ENCODE measurements around the gene EP400. TPM values are rescaled to one million over a fixed set of nuclear protein-coding genes. Genes with fewer than 3 reads are reported as not detected.

EP400 gene
- total and polyA plus RNA-seq, 2 of the 13 experiments (the other 11 are each of a cell fraction or from before 2014, with no cell fraction given), result 4.9 to 5.0 TPM

DNA sequence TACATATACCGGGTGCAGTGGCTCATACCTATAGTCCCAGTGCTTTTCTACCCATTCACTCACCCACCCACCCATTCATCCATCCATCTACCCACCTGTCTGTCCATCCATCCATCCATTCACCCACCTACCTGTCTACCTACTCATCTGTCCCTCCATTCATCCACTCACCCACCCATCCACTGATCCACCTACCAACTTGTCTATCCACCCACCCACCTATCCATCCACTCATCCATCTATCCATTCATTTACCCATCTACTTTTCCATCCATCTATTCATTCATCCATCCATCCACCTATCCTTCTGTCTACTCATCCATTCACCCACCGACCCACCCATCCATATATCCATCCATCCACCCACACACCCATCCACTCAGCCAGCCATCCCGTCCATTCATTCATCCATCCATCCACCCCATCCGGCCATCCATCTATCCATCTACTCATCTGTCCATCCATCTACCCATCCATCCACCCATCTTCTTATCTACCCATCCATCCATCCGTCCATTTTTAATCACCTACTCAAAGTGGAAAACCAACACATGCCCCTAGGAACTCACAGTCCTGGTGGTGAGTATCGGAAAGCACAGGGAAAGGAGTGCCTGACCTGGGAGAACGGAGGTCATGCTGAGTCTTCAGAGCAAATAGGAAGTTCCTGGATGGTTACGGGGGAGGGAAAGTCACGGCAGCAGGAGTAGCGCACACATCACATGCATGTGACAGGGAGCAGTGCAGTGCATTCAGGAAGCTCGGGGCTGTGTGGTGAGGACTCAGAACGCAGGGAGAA is 174.4 kb downstream of the EP400 start (continued):
- TF ChIP-seq ZNF660 (CRISPR knock-in tag; IDR thresholded peaks at IDR 0.05; ENCODE audit: borderline replicate concordance, low read depth), result no peak

GRCh38 chr12:132124766-132125425 is 175.2 kb downstream of the EP400 start:
- H3K9ac ChIP-seq (ENCODE audit: insufficient read depth, low read depth, low read length), result no peak overlapping the region
- in situ Hi-C loops (cut with HindIII; ENCODE audit: extremely low pct_ligation_motif_present, low pct_unique_long_range_greater_than_20kb) (no loop called here), intact Hi-C loops (cut with micrococcal nuclease; ENCODE audit: unreplicated experiment) (no loop called here)
- no peak overlapping the region for H2AFZ ChIP-seq (ENCODE audit: low read length)
- DNase-seq (ENCODE audit: low spot score), result no peak
- H3K36me3 ChIP-seq (replicated peaks in 1 of 2; ENCODE audit: control insufficient read depth in 1 of 2, insufficient read depth in 2 of 2, low read length in 2 of 2), result peaks cover 22 to 66% of the 10 kb centered on the region in 2 experiments; a peak in 4 of 5 replicates
- H3K27ac ChIP-seq (ENCODE audit: extremely low read length, insufficient read depth, low read length), result no peak overlapping the region
- no peaks in the 10 kb centered on the region for H3K27me3 ChIP-seq (ENCODE audit: control insufficient read depth in 1 of 2, insufficient read depth in 2 of 2, low read length in 2 of 2)
- BruUV-seq (replicated peaks), result no TSS peak
- WGBS (ENCODE audit: low lambda C conversion rate), result 98% methylated on average over 12 of the region's 19 CpGs
- H3K4me1 ChIP-seq (ENCODE audit: insufficient read depth, low read length), result no peaks in the 10 kb centered on the region
- ATAC-seq, result no peak
- no peaks in the 10 kb centered on the region for H3K9me3 ChIP-seq (ENCODE audit: low read length)
- H4K20me1 ChIP-seq (ENCODE audit: insufficient read depth, low read length), result no peaks in the 10 kb centered on the region
- no peak for FAIRE-seq
- CTCF ChIA-PET (ENCODE audit: low intra/inter-chr PET ratio, low total read pairs), result no interaction called here
- no peak overlapping the region for H3K4me3 ChIP-seq (replicated peaks in 1 of 3; ENCODE audit: insufficient read depth in 1 of 3, low read depth in 2 of 3, low read length in 3 of 3)
- H3K4me2 ChIP-seq (ENCODE audit: low read depth, low read length), result no peak overlapping the region
- POLR2A ChIA-PET, result no interaction called here
- no peaks in the 10 kb centered on the region for H3K79me2 ChIP-seq (ENCODE audit: insufficient read depth, low read length)
- TF ChIP-seq NFIB (CRISPR knock-in tag; IDR thresholded peaks at IDR 0.05; ENCODE audit: borderline replicate concordance) (no peak), ONECUT2 (CRISPR knock-in tag; IDR thresholded peaks at IDR 0.05) (no peak), HOXD1 (CRISPR knock-in tag; IDR thresholded peaks at IDR 0.05) (no peak), ZNF431 (CRISPR knock-in tag; IDR thresholded peaks at IDR 0.05; ENCODE audit: borderline replicate concordance, low read depth) (no peak), XBP1 (CRISPR knock-in tag; IDR thresholded peaks at IDR 0.05) (no peak), ZNF329 (CRISPR knock-in tag; IDR thresholded peaks at IDR 0.05; ENCODE audit: low read depth) (no peak), RBFOX2 (IDR thresholded peaks at IDR 0.05; ENCODE audit: low read depth, low read length) (no peak), SCMH1 (CRISPR knock-in tag; IDR thresholded peaks at IDR 0.05; ENCODE audit: borderline replicate concordance) (no peak), NR2C2 (CRISPR knock-in tag; IDR thresholded peaks at IDR 0.05; ENCODE audit: borderline replicate concordance) (no peak), TCF7 (IDR thresholded peaks at IDR 0.05; ENCODE audit: low read depth) (no peak), HINFP (CRISPR knock-in tag; IDR thresholded peaks at IDR 0.05; ENCODE audit: low read depth) (no peak), TAF15 (IDR thresholded peaks at IDR 0.05; ENCODE audit: low read depth, low read length, poor library complexity, severe bottlenecking) (no peak), ZNF784 (CRISPR knock-in tag; IDR thresholded peaks at IDR 0.05; ENCODE audit: borderline replicate concordance) (no peak), LCORL (IDR thresholded peaks at IDR 0.05) (no peak), LCORL (CRISPR knock-in tag; IDR thresholded peaks at IDR 0.05) (no peak)
- TF ChIP-seq, protein P1, sequence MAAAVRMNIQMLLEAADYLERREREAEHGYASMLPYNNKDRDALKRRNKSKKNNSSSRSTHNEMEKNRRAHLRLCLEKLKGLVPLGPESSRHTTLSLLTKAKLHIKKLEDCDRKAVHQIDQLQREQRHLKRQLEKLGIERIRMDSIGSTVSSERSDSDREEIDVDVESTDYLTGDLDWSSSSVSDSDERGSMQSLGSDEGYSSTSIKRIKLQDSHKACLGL (CRISPR knock-in tag; IDR thresholded peaks at IDR 0.05), result no peak
